Neuron (in vitro differentiated cells): ENCODE measurements around the gene SLC25A1.

ENCODE experiments used
- H2AFZ ChIP-seq: one replicate; pipeline ENCODE4 v1.6.1; 2013; ENCODE audit warnings: low read depth, mild to moderate bottlenecking, inconsistent platforms, low read length, moderate library complexity
- H3K27me3 ChIP-seq: one replicate; pipeline ENCODE4 v1.6.1; 2013; ENCODE audit warnings: low read length; ENCODE audit not compliant: insufficient read depth
- H3K36me3 ChIP-seq: one replicate; pipeline ENCODE4 v1.6.1; 2013; ENCODE audit warnings: low read length; ENCODE audit not compliant: insufficient read depth
- H3K4me1 ChIP-seq: one replicate; pipeline ENCODE4 v1.6.1; 2013; ENCODE audit warnings: low read length; ENCODE audit not compliant: insufficient read depth
- H3K4me3 ChIP-seq: 2 replicates; pipeline ENCODE4 v1.5.1; 2013; ENCODE audit warnings: mild to moderate bottlenecking, low read length, moderate library complexity
- H3K9me3 ChIP-seq: one replicate; pipeline ENCODE4 v1.6.1; 2013; ENCODE audit warnings: low read length

SLC25A1 gene

GRCh38 chr22:19201130-19201868 is 22.8 kb upstream of the SLC25A1 start:
- H3K9me3 ChIP-seq = no peaks in the 10 kb centered on the region
- H3K27me3 ChIP-seq = no peaks in the 10 kb centered on the region
- H3K4me1 ChIP-seq = no peaks in the 10 kb centered on the region
- H3K36me3 ChIP-seq = no peaks in the 10 kb centered on the region
- H3K4me3 ChIP-seq = no peak overlapping the region
- no peak overlapping the region for H2AFZ ChIP-seq

- Histone ChIP-seq H3K27me3 (no peaks in the 10 kb centered on the region), H3K4me3 (no peak overlapping the region), H3K9me3 (no peaks in the 10 kb centered on the region), H3K36me3 (no peaks in the 10 kb centered on the region), H2AFZ (no peak overlapping the region), H3K4me1 (no peaks in the 10 kb centered on the region)
Observed at GRCh38 chr22:19199479-19199878, 20.9 kb upstream of the SLC25A1 start.

- Histone ChIP-seq H3K36me3 (no peaks in the 10 kb centered on the region), H3K4me1 (no peaks in the 10 kb centered on the region), H3K27me3 (no peaks in the 10 kb centered on the region), H3K9me3 (no peaks in the 10 kb centered on the region), H2AFZ (no peak overlapping the region), H3K4me3 (no peak overlapping the region)
Observed at GRCh38 chr22:19197997-19198865, 19.7 kb upstream of the SLC25A1 start.

DNA sequence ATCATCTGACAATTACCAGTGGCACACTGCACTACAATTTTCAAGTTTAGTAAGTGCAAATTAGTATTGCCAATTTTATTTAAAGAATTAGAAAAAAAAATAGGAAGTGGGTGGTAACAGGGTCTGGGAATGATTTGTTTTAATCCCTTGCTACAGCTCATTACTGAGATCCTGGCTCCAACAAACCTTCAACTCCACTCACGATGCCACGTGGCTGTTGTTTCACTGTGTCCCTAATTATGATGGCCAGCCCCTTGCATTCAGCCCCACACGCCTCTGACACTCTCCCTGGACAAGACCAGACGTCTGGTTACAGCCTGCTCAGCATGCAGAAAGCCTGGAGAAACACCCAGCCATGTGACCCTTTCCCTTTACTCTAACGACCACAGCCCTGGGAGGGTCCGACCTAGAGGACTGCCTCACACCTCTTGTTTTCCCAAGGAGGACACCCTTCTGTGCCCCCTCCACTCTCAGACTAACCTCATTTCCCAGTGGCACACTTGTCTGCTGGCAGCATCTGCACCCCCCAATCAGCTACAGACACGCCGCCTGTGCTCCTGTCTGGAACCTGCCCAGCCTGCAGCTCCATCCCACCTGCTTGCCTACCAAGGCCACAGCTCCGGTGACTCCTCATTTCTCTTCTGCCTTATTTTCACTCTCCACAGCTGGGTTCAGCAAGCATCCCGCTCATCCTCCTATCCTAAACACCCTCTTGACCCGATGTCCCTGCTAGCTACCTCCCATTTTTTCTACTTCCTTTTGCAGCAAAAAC is 18.5 kb upstream of the SLC25A1 start:
- no peaks in the 10 kb centered on the region for H3K4me1 ChIP-seq
- no peak overlapping the region for H2AFZ ChIP-seq
- H3K4me3 ChIP-seq = no peak overlapping the region
- peaks cover 2% of the 10 kb centered on the region for H3K9me3 ChIP-seq
- no peaks in the 10 kb centered on the region for H3K36me3 ChIP-seq
- no peaks in the 10 kb centered on the region for H3K27me3 ChIP-seq

- Histone ChIP-seq H3K4me3 (no peak overlapping the region), H3K36me3 (no peaks in the 10 kb centered on the region), H3K4me1 (no peaks in the 10 kb centered on the region), H2AFZ (no peak overlapping the region), H3K27me3 (no peaks in the 10 kb centered on the region), H3K9me3 (peaks cover 2% of the 10 kb centered on the region)
Observed at GRCh38 chr22:19195796-19196731, 17.5 kb upstream of the SLC25A1 start.

GRCh38 chr22:19194766-19195536 is 16.4 kb upstream of the SLC25A1 start:
- Histone ChIP-seq H3K4me1 (no peaks in the 10 kb centered on the region), H3K9me3 (peaks cover 2% of the 10 kb centered on the region), H2AFZ (no peak overlapping the region), H3K36me3 (no peaks in the 10 kb centered on the region), H3K4me3 (no peak overlapping the region), H3K27me3 (no peaks in the 10 kb centered on the region)

GRCh38 chr22:19193879-19194278 is 15.3 kb upstream of the SLC25A1 start:
- no peaks in the 10 kb centered on the region for H3K27me3 ChIP-seq
- H2AFZ ChIP-seq = no peak overlapping the region
- no peaks in the 10 kb centered on the region for H3K36me3 ChIP-seq
- no peaks in the 10 kb centered on the region for H3K4me1 ChIP-seq
- H3K9me3 ChIP-seq = peaks cover 2% of the 10 kb centered on the region
- no peak overlapping the region for H3K4me3 ChIP-seq

DNA sequence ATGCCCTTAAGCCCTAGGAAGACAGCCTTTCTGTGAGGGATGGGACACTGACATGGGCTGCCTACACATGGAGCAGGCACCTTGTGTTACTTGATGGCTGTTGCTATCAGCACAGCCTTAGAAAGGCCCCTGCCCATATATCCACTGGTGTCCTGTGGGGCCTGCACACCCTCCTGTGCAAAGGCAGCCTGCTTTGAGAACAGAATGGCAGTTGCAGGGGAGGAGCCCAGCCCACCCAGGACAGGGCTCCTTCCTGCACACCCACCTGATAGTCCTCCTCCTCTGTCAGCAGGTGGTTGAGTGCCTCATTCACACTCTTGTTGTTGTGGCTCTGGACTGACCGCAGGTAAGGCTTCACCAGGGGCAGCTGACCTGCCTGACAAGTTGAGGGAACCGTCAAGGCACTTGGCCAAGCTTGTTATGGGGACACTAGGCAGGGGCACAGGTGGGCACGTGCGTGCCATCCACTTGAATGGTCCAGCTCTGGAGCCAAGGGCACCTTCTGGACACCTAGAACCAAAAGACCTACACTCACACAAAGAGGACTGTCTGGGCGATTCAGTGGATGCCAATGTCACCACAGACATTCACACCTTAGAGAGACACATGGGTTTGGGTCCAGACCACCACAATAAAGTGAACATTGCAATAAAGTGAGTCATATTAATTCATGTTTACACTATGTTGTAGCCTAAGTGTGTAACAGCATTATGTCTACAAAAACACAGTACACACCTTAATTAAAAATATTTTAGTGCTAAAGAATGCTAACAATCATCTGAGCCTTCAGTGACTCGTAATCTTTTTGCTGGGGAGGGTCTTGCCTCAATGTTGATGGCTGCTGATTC is 9.4 kb upstream of the SLC25A1 start:
- H3K36me3 ChIP-seq = no peaks in the 10 kb centered on the region

GRCh38 chr22:19184276-19184997 is 5.9 kb upstream of the SLC25A1 start:
- H3K36me3 ChIP-seq = no peaks in the 10 kb centered on the region
- peaks cover 7% of the 10 kb centered on the region for H3K4me1 ChIP-seq
- no peak overlapping the region for H3K4me3 ChIP-seq
- no peak overlapping the region for H2AFZ ChIP-seq
- H3K27me3 ChIP-seq = no peaks in the 10 kb centered on the region
- H3K9me3 ChIP-seq = no peaks in the 10 kb centered on the region

More for the DNA sequence above, 9.4 kb upstream of the SLC25A1 start:
- no peaks in the 10 kb centered on the region for H3K4me1 ChIP-seq
- H3K9me3 ChIP-seq = no peaks in the 10 kb centered on the region
- H3K4me3 ChIP-seq = no peak overlapping the region
- no peak overlapping the region for H2AFZ ChIP-seq
- H3K27me3 ChIP-seq = no peaks in the 10 kb centered on the region

GRCh38 chr22:19183216-19183615 is 4.7 kb upstream of the SLC25A1 start:
- Histone ChIP-seq H3K9me3 (no peaks in the 10 kb centered on the region), H3K4me1 (peaks cover 7% of the 10 kb centered on the region), H2AFZ (no peak overlapping the region), H3K36me3 (no peaks in the 10 kb centered on the region), H3K4me3 (no peak overlapping the region), H3K27me3 (no peaks in the 10 kb centered on the region)
